Renal cortex interstitium (tissue), 11 donors: ENCODE results near the gene PLN. TPM values are rescaled to one million over a fixed set of nuclear protein-coding genes. Genes with fewer than 3 reads are reported as not detected.

Source experiments
- DNase-seq, 11 donors: peaks; one replicate each; pipeline ENCODE4 v3.0.0-alpha.2; 2013; ENCODE audit warnings: low read depth in 9 of 11, low spot score in 4 of 11; ENCODE audit errors: extremely low read depth in 1 of 11
- polyA plus RNA-seq, 3 donors: library from polyadenylated mRNA; unstranded; fragments of 120-200 nt; gene quantifications; one replicate each; pipeline ENCODE4 v1.2.1, GENCODE V29; 2013; ENCODE audit not compliant: insufficient read length in 3 of 3

Gene PLN
- polyA plus RNA-seq, 3 donors, result 2.8 to 4.6 (median 4.4) TPM

DNA sequence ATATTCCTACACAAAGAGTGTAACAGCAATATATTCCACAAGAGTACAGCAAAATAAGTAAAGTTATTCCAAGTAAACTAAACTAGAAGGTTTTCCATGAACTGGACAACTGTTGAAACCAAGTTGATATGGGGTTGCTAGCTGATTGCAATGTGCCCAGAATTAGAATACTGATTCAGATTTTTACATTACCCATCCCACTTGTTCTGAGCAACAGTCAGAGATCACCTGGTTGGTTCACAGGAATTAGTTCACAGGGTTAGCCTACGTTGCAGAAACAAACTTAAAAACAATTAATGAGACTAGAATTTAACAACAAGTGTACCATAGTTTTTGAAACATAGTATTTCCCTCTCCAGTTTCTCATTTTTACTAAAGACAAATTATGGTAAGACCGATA lies 54.2 kb downstream of the PLN start:
- no peak for DNase-seq

DNA sequence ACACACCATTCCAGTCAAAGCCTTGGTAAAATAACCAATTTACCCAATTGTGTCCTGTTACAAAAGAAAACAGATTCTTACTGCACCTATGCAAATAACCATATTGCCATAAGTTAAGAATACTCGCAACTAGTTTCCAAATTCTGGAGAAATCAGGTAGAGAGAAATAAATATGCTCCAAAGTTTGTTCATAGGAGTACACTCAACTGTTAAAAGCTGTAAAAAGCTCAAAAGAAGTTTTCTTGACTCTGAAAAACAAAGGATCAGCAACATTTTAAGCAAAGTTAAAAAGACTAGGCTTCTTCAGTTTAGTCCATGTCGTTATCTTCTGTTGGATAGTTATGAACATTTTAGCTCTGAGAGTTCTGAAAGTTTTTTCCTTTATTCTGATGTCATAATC lies 55.3 kb downstream of the PLN start:
- no peak for DNase-seq

DNA sequence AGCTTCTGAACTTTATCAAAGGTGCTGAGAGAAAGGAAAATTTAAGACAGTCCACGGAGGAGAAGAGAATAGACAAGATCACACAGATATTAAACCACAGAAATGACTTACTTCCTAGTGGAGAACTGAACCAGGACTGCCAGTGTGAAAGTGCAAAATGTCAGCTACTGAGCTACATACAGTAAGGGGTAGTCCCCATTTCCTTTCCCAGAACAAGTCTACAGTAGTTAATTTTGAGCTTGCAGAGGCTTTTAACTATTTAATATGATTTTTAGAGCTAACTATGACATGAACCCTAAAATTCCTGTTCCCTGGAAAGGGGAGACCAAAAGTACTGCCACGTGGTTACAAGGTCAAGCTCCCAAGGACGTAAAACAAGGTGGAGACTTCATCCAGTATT lies 58.2 kb downstream of the PLN start:
- DNase-seq, result no peak

DNA sequence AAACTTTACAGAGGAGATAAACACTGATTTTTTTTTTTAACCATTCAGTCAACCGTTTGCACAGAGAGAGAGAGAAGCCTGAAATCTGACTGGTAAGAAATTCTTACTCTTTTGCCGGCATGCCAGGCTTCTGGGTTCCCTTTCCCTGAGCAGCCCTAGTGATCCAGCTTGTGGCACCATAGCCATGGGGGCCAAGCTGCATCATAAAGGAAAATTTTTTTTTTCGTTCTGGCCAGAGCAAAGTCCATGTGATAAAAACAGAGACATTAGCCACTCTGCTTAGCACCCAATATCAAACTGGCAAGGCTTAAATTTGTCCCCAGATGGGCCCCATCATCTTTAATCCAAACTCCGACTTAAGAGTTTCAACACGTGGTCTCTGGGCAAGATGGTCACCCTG lies 58.8 kb downstream of the PLN start:
- DNase-seq, result no peak

Other genes with a start within 250 kb of the PLN start
- gene CEP85L, start 103.3 kb downstream of the PLN start, polyA plus RNA-seq, result 1 to 10 TPM; 6.4 to 7.8 (median 6.6) TPM